IPS DF 6.9 (cell line): Measurements from ENCODE around the gene PKD1.
A peak's percentile ranks its signal among the peaks of the same experiment; 100 is the strongest.

Experiments
- DNase-seq: peaks from one replicate; pipeline ENCODE4 v3.0.0-alpha.2; 2013; ENCODE audit warnings: low read depth, low spot score
- H3K27ac ChIP-seq: one replicate; pipeline ENCODE4 v1.5.1; 2013; ENCODE audit warnings: low read length, control low read depth
- H3K27me3 ChIP-seq: 2 replicates; pipeline ENCODE4 v1.6.1; 2013; ENCODE audit warnings: mild to moderate bottlenecking, low read length; ENCODE audit not compliant: control insufficient read depth, insufficient read depth
- H3K36me3 ChIP-seq: 2 replicates; pipeline ENCODE4 v1.6.1; 2013; ENCODE audit warnings: low read length; ENCODE audit not compliant: control insufficient read depth, insufficient read depth
- H3K4me1 ChIP-seq: 2 replicates; pipeline ENCODE4 v1.6.1; 2013; ENCODE audit warnings: low read length; ENCODE audit not compliant: control insufficient read depth, insufficient read depth
- H3K4me3 ChIP-seq: 2 replicates; pipeline ENCODE4 v1.5.1; 2013; ENCODE audit warnings: mild to moderate bottlenecking, low read length
- H3K9me3 ChIP-seq: 2 replicates; pipeline ENCODE4 v1.6.1; 2013; ENCODE audit warnings: low read length, inconsistent platforms; ENCODE audit not compliant: control insufficient read depth, insufficient read depth
- WGBS: extraction: QIAGEN DNeasy Blood & Tissue Kit; methylation state at CpG from one replicate; pipeline ENCODE4 v1.1.7; 2013; ENCODE audit warnings: mixed read lengths, missing lambda C conversion rate; ENCODE audit not compliant: insufficient read length, insufficient coverage; 5-methylcytosine and 5-hydroxymethylcytosine counted together

PKD1 gene

DNA sequence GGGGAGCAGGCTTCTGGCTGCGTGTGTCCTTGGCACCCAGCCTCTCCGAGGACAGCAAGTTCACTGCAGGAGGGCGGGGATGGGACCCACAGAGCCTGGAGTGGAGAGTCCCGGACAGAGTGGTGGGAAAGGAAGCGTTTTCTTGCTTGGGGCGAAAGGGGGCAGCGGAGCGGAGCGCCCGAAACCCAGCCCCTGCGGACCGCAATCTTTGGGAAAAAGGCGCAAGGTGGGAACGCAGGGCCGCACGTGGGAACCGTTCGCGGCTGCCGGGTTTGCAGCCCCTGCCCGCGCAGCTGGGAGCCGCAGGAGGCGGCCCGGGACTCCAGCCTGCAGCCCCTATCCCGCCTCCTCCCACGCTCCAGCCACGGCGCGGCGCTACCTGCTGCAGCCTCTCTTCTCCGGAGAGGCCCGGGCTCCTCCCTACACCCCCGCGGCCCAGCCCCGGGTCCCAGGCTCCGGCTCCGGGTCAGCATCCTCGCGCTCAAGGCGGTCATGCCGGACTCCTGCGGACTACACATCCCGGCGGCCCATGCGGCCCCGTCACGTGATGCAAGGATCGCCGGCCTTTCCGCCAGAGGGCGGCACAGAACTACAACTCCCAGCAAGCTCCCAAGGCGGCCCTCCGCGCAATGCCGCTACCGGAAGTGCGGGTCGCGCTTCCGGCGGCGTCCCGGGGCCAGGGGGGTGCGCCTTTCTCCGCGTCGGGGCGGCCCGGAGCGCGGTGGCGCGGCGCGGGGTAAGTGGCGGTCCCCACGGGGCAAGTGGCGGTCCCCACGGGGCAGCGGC, 88.2 kb downstream of the PKD1 start, which contains the start of the genes NTHL1 and TSC2:
Gene NTHL1, minus strand, starts transcription at position 505 of the 786 bp plus-strand sequence. Its CDS starts 11 bp downstream, at position 494.
Gene TSC2, plus strand, starts transcription at position 656 of the 786 bp plus-strand sequence. CDS start 631 bp downstream, outside the sequence.
- peak within 1 kb of the TSS; percentile 72 for H3K4me3 ChIP-seq
- H3K27me3 ChIP-seq: no peaks in the 10 kb centered on the region
- H3K36me3 ChIP-seq: no peaks in the 10 kb centered on the region
- H3K4me1 ChIP-seq: peaks cover 2% of the 10 kb centered on the region; the same call in 1 of the 2 replicates
- H3K27ac ChIP-seq: no peak within 1 kb of the TSS
- DNase-seq: peak; percentile 95
- no CpG with 5 or more reads among the region's 81 CpGs for WGBS
- H3K9me3 ChIP-seq: no peaks in the 10 kb centered on the region

DNA sequence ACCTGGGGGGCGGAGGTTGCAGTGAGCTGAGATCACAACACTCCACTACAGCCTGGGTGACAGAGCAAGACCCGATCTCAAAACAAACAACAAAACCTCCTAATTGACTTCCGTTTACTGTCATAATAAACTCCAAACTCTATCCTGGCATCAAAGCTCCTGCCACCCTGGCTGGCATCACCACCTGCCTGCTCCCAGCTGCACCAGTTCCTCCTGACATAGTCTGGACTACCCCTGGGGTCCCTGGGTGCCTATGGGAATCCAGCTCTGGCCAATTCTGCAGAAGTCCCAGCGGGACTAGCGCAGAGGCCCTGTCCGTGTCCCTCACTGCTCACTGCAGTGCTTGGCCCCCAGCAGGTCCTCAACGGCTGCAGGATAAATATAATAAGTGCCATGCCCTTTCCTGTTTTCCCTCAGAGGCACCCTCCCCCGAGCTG, 88.8 kb downstream of the PKD1 start:
- Histone ChIP-seq H3K9me3 (no peaks in the 10 kb centered on the region), H3K4me3 (peak overlapping the region; percentile 72), H3K27ac (no peak overlapping the region), H3K4me1 (peaks cover 2% of the 10 kb centered on the region; the same call in 1 of the 2 replicates), H3K36me3 (no peaks in the 10 kb centered on the region; the same call in 1 of the 2 replicates), H3K27me3 (no peaks in the 10 kb centered on the region)
- no CpG with 5 or more reads among the region's 8 CpGs for WGBS
- DNase-seq: no peak

- no CpG with 5 or more reads among the region's 21 CpGs for WGBS
- H3K27me3 ChIP-seq: no peaks in the 10 kb centered on the region
- H3K4me1 ChIP-seq: peaks cover 2% of the 10 kb centered on the region; the same call in 1 of the 2 replicates
- no peak overlapping the region for H3K27ac ChIP-seq
- H3K4me3 ChIP-seq: no peak overlapping the region
- H3K36me3 ChIP-seq: no peaks in the 10 kb centered on the region; the same call in 1 of the 2 replicates
- no peak for DNase-seq
- H3K9me3 ChIP-seq: no peaks in the 10 kb centered on the region
Measured at GRCh38 chr16:2045965-2046892, 89.5 kb downstream of the PKD1 start.

- Histone ChIP-seq H3K4me3 (no peak overlapping the region), H3K9me3 (no peaks in the 10 kb centered on the region), H3K4me1 (peaks cover 2% of the 10 kb centered on the region; the same call in 1 of the 2 replicates), H3K36me3 (no peaks in the 10 kb centered on the region; the same call in 1 of the 2 replicates), H3K27me3 (no peaks in the 10 kb centered on the region), H3K27ac (no peak overlapping the region)
- no CpG with 5 or more reads among the region's 22 CpGs for WGBS
- DNase-seq: no peak
Measured at GRCh38 chr16:2044541-2044940, 91.2 kb downstream of the PKD1 start.

DNA sequence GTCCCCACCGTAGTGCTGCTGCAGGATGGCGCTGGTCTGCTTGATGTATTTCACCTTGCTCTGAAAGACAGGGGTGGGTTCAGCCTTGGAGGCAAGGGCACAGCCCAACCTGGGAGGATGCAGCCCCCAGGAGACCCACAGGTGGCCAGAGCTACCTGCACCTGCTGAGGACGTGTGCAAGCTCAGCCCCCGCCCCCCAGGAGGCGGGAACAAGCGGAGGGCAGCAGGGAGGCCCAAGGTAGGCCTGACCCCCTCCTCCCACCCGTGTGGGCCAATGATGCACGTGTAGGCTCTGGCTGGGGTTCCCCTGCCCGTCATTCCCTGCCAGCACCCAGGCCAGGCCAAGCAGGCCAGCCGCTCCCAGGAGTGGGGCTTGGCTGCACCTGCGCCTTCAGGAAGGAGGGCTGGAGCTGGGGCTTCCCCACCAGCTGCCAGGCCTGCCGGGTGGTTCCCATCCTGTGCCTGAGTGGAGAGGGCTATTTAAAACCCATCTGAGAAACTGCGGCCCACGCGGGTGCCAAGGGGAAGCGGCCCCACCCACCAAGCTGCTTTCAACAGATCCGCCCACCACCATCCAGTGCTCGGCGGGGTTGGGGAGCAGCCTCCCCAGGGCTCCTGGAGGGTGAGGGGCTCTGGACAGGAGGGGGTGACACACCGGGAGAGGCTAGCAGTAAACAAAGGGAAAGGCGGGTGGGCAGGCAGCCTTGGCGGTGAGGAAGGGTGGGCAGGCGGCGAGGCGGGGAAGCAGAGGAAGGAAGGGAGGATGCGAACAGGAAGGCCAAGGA, 91.8 kb downstream of the PKD1 start:
- no peaks in the 10 kb centered on the region; the same call in 1 of the 2 replicates for H3K36me3 ChIP-seq
- WGBS: no CpG with 5 or more reads among the region's 26 CpGs
- DNase-seq: no peak
- H3K4me3 ChIP-seq: no peak overlapping the region
- H3K9me3 ChIP-seq: no peaks in the 10 kb centered on the region
- no peaks in the 10 kb centered on the region for H3K27me3 ChIP-seq
- H3K27ac ChIP-seq: no peak overlapping the region
- H3K4me1 ChIP-seq: peaks cover 2% of the 10 kb centered on the region; the same call in 1 of the 2 replicates

GRCh38 chr16:2042986-2043666, 92.6 kb downstream of the PKD1 start:
- H3K27ac ChIP-seq: no peak overlapping the region
- no peaks in the 10 kb centered on the region for H3K27me3 ChIP-seq
- no peaks in the 10 kb centered on the region; the same call in 1 of the 2 replicates for H3K36me3 ChIP-seq
- no peak overlapping the region for H3K4me3 ChIP-seq
- no peaks in the 10 kb centered on the region for H3K9me3 ChIP-seq
- H3K4me1 ChIP-seq: no peaks in the 10 kb centered on the region; the same call in 1 of the 2 replicates
- no CpG with 5 or more reads among the region's 11 CpGs for WGBS
- DNase-seq: no peak

DNA sequence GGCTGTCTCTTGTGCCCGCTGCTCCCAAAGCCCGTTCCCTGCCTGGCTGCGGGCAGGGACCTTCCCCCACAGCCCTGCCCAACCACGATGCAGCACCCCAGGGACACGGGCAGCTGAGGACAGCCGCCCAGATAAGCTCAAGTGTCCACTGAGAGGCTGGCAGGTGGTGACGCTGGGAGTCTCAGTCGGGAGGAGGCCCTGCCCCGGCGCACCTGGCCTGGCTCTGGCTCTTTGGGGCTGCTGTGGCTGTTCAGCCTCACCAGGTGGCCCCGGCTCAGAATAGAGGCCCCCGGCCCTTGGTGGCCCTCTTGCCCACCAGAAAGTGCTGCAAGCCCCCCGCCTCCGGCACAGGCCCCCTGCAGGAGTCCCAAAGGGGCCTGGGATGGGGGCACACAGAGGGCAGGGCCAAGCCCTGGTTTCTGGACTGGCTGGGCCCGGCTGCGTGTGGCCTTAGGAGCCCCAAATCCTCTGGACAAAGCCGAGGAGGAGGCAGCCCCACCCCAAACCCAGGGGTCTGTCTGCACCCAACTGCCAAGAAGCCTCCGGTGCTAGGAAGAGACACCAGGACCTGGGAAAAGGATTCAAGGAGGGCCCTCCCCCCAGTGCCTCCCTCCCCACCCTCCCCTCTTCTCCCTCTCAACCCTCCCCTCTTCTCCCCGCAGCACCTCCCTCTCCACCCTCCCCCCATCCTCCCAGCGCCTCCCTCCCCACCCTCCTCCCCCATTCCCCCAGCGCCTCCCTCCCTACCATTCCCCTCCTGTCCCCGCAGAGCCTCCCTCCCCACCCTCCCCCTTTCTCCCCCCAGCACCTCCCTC, 93.3 kb downstream of the PKD1 start:
- no peaks in the 10 kb centered on the region for H3K27me3 ChIP-seq
- no peaks in the 10 kb centered on the region; the same call in 1 of the 2 replicates for H3K4me1 ChIP-seq
- no peak for DNase-seq
- H3K27ac ChIP-seq: no peak overlapping the region
- no CpG with 5 or more reads among the region's 22 CpGs for WGBS
- H3K36me3 ChIP-seq: no peaks in the 10 kb centered on the region; the same call in 1 of the 2 replicates
- H3K4me3 ChIP-seq: no peak overlapping the region; the same call in 1 of the 2 replicates
- H3K9me3 ChIP-seq: no peaks in the 10 kb centered on the region

GRCh38 chr16:2040787-2041522, 94.7 kb downstream of the PKD1 start:
- no peak overlapping the region for H3K27ac ChIP-seq
- H3K4me1 ChIP-seq: no peaks in the 10 kb centered on the region; the same call in 1 of the 2 replicates

More at GRCh38 chr16:2040787-2041522, 94.7 kb downstream of the PKD1 start:
- Histone ChIP-seq H3K9me3 (no peaks in the 10 kb centered on the region), H3K4me3 (no peak overlapping the region), H3K36me3 (no peaks in the 10 kb centered on the region; the same call in 1 of the 2 replicates), H3K27me3 (no peaks in the 10 kb centered on the region)
- WGBS: no CpG with 5 or more reads among the region's 20 CpGs
- no peak for DNase-seq
